ENCODE data around the gene ZFPM1. TPM values are rescaled to one million over a fixed set of nuclear protein-coding genes. Genes with fewer than 3 reads are reported as not detected.
"Not testable (repeated sequence)": the region's sequence is repeated elsewhere in the genome, so short reads cannot be mapped to it uniquely, and the experiment has no call there.

ZFPM1 gene
- total RNA-seq, 2 donors from 2014 or later: 18.1 to 21.5 TPM

DNA sequence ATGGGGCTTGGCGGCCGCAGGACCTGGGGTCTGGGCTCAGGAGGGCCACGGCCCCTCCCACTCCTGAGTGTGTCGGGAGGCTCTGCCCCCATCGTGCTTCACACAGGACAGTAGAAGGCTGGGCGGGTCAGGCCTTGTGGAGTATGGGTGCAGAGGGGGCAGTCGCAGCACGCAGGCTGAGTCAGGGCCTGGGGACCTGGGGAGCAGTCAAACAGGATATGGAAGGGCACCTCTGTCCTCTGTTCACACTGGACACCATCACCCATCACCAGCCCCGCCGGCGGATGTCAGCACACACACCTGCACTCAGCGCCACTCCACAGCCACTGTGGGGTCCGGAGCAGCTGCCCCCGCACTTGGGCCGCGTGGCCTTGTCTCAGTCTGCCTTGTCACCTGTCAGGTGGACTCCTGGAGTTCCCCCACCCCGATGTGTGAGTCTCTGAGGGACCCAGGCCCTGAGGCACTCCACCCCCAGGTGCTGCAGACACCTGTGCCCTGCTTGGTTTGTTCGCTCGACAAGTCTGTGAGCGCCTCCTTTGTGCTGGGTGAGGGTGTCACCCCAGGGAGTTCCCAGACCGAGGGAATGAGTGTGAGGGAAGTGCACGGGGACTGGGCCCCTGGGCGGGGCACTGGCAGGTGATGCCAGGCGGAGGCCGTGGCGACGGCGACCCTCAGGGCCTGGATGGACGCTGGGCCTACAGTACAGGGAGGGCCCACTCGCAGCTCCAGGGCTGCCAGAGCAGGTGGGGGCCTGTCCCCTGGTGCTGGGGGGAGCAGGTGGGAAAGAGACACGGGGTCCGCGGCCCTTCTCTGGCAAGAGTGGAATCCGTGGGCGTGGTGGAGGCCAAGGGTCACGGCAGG, 31.7 kb downstream of the ZFPM1 start:
- no peaks in the 10 kb centered on the region for H3K9me3 Mint-ChIP-seq
- no peak overlapping the region for H3K27ac Mint-ChIP-seq
- H3K9me3 ChIP-seq (ENCODE audit: control insufficient read depth, low read length): no peaks in the 10 kb centered on the region
- H3K4me3 ChIP-seq (ENCODE audit: low read length): no peak overlapping the region
- no peaks in the 10 kb centered on the region for H3K27me3 Mint-ChIP-seq (ENCODE audit: insufficient read depth)
- no peak for DNase-seq
- no peak overlapping the region for H3K27ac ChIP-seq (ENCODE audit: low read depth, low read length)
- H3K4me3 Mint-ChIP-seq: no peak overlapping the region
- H3K4me1 Mint-ChIP-seq: peaks cover 16% of the 10 kb centered on the region
- H3K27me3 ChIP-seq (ENCODE audit: control insufficient read depth, insufficient read depth, low read length, poor library complexity, severe bottlenecking): no peaks in the 10 kb centered on the region
- H3K36me3 Mint-ChIP-seq (ENCODE audit: low read depth): peaks cover 4% of the 10 kb centered on the region
- peaks cover 10% of the 10 kb centered on the region for H3K36me3 ChIP-seq (ENCODE audit: control insufficient read depth, insufficient read depth, low read length)
- H3K4me1 ChIP-seq (ENCODE audit: control insufficient read depth, insufficient read depth, low read length): peaks cover 13% of the 10 kb centered on the region
- no peak for TF ChIP-seq CTCF (conservative IDR thresholded peaks at IDR 0.05)
- WGBS, 2 experiments (ENCODE audit: insufficient coverage in 1 of 2, insufficient read length in 1 of 2): 93 to 95% methylated on average over 21 to 36 of the region's 36 CpGs
- H3K9ac ChIP-seq (ENCODE audit: extremely low read depth, low read length, poor library complexity, severe bottlenecking): no peak overlapping the region

DNA sequence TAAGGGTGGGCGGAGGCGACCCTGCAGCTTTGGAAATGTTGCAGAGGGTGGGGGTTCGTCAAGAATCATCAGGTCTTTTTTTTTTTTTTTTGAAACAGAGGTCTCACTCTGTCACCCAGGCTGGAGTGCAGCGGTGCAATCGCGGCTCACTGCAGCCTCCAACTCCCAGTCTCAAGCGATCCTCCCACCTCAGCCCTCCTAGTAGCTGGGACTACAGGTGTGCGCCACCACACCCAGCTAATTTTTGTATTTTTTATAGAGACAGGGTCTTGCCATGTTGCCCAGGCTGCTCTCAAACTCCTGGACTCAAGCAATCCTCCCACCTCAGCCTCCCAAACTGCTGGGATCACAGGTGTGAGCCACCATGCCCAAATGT, 32.3 kb downstream of the ZFPM1 start:
- not testable (repeated sequence) for H3K9ac ChIP-seq (ENCODE audit: extremely low read depth, low read length, poor library complexity, severe bottlenecking); H3K36me3 ChIP-seq (ENCODE audit: control insufficient read depth, insufficient read depth, low read length); H3K36me3 Mint-ChIP-seq (ENCODE audit: low read depth); H3K4me3 Mint-ChIP-seq; DNase-seq; H3K27me3 Mint-ChIP-seq (ENCODE audit: insufficient read depth); H3K27me3 ChIP-seq (ENCODE audit: control insufficient read depth, insufficient read depth, low read length, poor library complexity, severe bottlenecking); H3K9me3 ChIP-seq (ENCODE audit: control insufficient read depth, low read length); H3K27ac ChIP-seq (ENCODE audit: low read depth, low read length); H3K4me3 ChIP-seq (ENCODE audit: low read length); H3K27ac Mint-ChIP-seq; H3K9me3 Mint-ChIP-seq
- H3K4me1 ChIP-seq (ENCODE audit: control insufficient read depth, insufficient read depth, low read length): peaks cover 13% of the 10 kb centered on the region
- H3K4me1 Mint-ChIP-seq: peaks cover 16% of the 10 kb centered on the region
- WGBS, 2 experiments (ENCODE audit: insufficient coverage in 1 of 2, insufficient read length in 1 of 2): 91 to 98% methylated on average over 7 to 8 of the region's 8 CpGs

DNA sequence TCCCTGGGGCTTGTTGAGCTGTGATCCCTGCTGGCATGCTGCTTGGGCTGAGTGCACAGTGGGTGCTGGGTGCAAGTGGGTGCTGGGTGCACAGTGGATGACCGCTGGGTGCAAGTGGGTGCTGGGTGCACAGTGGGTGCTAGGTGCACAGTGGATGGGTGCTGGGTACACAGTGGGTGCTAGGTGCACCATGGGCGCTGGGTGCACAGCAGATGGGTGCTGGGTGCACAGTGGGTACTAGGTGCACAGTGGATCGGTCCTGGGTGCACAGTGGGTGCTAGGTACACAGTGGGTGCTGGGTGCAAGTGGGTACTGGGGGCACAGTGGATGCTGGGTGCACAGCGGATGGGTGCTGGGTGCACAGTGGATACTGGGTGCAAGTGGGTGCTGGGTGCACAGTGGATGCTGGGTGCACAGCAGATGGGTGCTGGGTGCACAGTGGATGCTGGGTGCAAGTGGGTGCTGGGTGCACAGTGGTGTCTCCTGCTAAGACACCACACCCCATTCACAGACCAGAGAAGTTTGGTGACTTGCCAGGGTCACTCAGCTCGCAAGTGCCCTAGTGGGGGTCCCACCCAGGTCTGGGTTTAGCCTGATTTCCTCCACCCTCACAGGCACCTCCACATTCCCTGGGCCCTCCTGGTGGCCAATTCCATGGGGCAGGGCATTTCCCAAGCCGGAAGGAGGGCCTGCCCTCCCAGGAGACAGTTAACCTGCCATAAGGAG, 33.5 kb downstream of the ZFPM1 start:
- 95 to 97% methylated on average over 4 to 6 of the region's 6 CpGs for WGBS, 2 experiments (ENCODE audit: insufficient coverage in 1 of 2, insufficient read length in 1 of 2)
- Histone ChIP-seq H3K4me1 (ENCODE audit: control insufficient read depth, insufficient read depth, low read length) (peaks cover 13% of the 10 kb centered on the region), H3K27me3 (ENCODE audit: control insufficient read depth, insufficient read depth, low read length, poor library complexity, severe bottlenecking) (no peaks in the 10 kb centered on the region), H3K9me3 (ENCODE audit: control insufficient read depth, low read length) (no peaks in the 10 kb centered on the region), H3K36me3 (ENCODE audit: control insufficient read depth, insufficient read depth, low read length) (peaks cover 10% of the 10 kb centered on the region), H3K9ac (ENCODE audit: extremely low read depth, low read length, poor library complexity, severe bottlenecking) (no peak overlapping the region), H3K27ac (ENCODE audit: low read depth, low read length) (no peak overlapping the region), H3K4me3 (ENCODE audit: low read length) (no peak overlapping the region)
- H3K4me1 Mint-ChIP-seq: peaks cover 16% of the 10 kb centered on the region
- no peak overlapping the region for H3K27ac Mint-ChIP-seq
- no peaks in the 10 kb centered on the region for H3K27me3 Mint-ChIP-seq (ENCODE audit: insufficient read depth)
- no peaks in the 10 kb centered on the region for H3K9me3 Mint-ChIP-seq
- peaks cover 4% of the 10 kb centered on the region for H3K36me3 Mint-ChIP-seq (ENCODE audit: low read depth)
- H3K4me3 Mint-ChIP-seq: no peak overlapping the region
- no peak for DNase-seq
- no peak for TF ChIP-seq CTCF (conservative IDR thresholded peaks at IDR 0.05)
